ENCODE measurements around the gene GTF3C5.

DNA sequence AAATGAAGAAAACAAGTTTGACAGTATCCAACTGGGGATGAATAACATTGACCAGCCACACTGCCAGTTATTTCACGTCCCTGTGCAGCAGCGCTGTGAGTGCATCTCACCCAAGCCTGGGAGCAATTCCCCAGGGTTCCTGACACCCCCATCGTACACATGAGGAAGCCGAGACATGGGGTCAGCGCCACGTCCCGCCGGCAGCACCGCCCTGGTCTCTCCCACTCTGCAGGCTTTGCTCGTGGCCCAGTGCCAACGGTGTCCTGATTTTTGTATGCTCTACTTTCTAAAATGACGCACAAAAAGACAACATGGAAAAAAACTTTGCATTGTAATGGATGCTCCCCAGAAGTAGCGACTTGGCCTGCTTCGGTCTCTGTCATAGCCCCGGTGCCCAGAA, 14.3 kb downstream of the GTF3C5 start:
- TF ChIP-seq, protein P1, sequence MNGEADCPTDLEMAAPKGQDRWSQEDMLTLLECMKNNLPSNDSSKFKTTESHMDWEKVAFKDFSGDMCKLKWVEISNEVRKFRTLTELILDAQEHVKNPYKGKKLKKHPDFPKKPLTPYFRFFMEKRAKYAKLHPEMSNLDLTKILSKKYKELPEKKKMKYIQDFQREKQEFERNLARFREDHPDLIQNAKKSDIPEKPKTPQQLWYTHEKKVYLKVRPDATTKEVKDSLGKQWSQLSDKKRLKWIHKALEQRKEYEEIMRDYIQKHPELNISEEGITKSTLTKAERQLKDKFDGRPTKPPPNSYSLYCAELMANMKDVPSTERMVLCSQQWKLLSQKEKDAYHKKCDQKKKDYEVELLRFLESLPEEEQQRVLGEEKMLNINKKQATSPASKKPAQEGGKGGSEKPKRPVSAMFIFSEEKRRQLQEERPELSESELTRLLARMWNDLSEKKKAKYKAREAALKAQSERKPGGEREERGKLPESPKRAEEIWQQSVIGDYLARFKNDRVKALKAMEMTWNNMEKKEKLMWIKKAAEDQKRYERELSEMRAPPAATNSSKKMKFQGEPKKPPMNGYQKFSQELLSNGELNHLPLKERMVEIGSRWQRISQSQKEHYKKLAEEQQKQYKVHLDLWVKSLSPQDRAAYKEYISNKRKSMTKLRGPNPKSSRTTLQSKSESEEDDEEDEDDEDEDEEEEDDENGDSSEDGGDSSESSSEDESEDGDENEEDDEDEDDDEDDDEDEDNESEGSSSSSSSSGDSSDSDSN (IDR thresholded peaks at IDR 0.05; ENCODE audit: borderline replicate concordance in 1 of 2, low read depth in 2 of 2, low read length in 2 of 2), result no peak
- TF ChIP-seq DMBX1 (CRISPR knock-in tag; IDR thresholded peaks at IDR 0.05; ENCODE audit: borderline replicate concordance) (no peak), FOS (IDR thresholded peaks at IDR 0.05; ENCODE audit: extremely low read depth, insufficient read length) (no peak), KLF6 (CRISPR knock-in tag; IDR thresholded peaks at IDR 0.05; ENCODE audit: borderline replicate concordance) (no peak)
- TF ChIP-seq, protein P2, sequence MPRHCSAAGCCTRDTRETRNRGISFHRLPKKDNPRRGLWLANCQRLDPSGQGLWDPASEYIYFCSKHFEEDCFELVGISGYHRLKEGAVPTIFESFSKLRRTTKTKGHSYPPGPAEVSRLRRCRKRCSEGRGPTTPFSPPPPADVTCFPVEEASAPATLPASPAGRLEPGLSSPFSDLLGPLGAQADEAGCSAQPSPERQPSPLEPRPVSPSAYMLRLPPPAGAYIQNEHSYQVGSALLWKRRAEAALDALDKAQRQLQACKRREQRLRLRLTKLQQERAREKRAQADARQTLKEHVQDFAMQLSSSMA (CRISPR knock-in tag; IDR thresholded peaks at IDR 0.05), result no peak
